ENCODE measurements around the gene ATF4. TPM values are rescaled to one million over a fixed set of nuclear protein-coding genes. Genes with fewer than 3 reads are reported as not detected.

Gene ATF4
- total RNA-seq, 1 experiment from 2014 or later: 608 TPM

DNA sequence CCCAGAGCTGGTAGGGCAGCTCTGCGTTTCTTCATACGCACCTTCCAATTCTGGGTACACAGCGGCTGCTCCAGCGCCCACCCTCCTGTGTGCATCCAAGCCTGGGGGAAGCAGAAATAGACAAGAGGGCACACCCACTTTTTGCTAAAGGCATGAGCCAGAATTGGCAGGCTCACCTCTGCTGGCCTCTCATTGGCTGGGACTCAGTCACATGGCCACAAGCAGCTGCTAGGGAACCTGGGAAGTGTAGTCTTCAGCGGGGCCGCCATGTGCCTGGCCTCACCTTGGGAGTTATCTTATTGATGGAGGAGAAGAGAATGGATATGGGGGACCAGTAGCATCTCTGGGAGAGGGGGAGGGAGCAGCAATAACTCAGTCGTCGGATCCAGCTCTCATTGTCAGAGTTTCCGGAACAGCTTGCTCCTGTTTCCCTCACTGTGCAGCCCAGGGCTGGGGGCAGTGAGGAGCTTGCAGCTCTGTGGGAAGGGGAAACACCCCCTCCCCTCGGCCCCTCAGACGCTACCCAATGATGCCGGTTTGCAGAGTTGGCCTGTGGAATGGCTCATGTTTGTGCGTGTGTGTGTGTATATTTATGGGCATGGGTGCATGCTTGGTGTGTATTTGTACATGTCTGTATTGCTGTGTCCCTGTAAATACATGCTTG lies 30.1 kb upstream of the ATF4 start:
- H3K9me2 ChIP-seq (ENCODE audit: insufficient read depth): no peaks in the 10 kb centered on the region
- H3K9ac ChIP-seq (ENCODE audit: low read length): no peak overlapping the region
- ChIA-PET POLR2A (interaction anchor here (0.5 to 1.6 kb wide), 4 partner anchors 12 to 471 kb away, joined by 3 to 11 read pairs (median 4); partner anchors contain the start of genes ATF4, MIEF1 and RPL3), CTCF (interaction anchor here (0.8 to 9.0 kb wide), 3 partner anchors 36 to 546 kb away, joined by 3 to 86 read pairs (median 3); no protein-coding TSS in a partner anchor), RAD21 (ENCODE audit: low non-redundant PET in 1 of 2, low total read pairs in 2 of 2, uncharacterized antibody in 2 of 2, unreplicated experiment in 2 of 2) (no interaction called here)
- ATAC-seq (peak; percentile 98), DNase-seq (ENCODE audit: low read depth, low spot score) (peak; percentile 79)
- intact Hi-C loops (cut with micrococcal nuclease): no loop called here
- H3K9me3 ChIP-seq (ENCODE audit: control insufficient read depth in 1 of 2, insufficient read depth in 1 of 2, low read depth in 1 of 2, low read length in 2 of 2): no peaks in the 10 kb centered on the region
- TF ChIP-seq YY1 (IDR thresholded peaks at IDR 0.05; ENCODE audit: extremely low read depth, insufficient replicate concordance, low read depth, low read length) (peak; percentile 94), SP1 (IDR thresholded peaks at IDR 0.05; ENCODE audit: low read depth) (peak; percentile 72), SRF (IDR thresholded peaks at IDR 0.05; ENCODE audit: low read depth) (peak; percentile 72), ZFX (IDR thresholded peaks at IDR 0.05) (no peak), POLR2A (IDR thresholded peaks at IDR 0.05; ENCODE audit: borderline replicate concordance, extremely low read depth, insufficient read depth, insufficient read length) (no peak)
- TF ChIP-seq, protein P1, sequence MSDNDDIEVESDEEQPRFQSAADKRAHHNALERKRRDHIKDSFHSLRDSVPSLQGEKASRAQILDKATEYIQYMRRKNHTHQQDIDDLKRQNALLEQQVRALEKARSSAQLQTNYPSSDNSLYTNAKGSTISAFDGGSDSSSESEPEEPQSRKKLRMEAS (IDR thresholded peaks at IDR 0.05): peak; percentile 79
- TF ChIP-seq, protein P2, sequence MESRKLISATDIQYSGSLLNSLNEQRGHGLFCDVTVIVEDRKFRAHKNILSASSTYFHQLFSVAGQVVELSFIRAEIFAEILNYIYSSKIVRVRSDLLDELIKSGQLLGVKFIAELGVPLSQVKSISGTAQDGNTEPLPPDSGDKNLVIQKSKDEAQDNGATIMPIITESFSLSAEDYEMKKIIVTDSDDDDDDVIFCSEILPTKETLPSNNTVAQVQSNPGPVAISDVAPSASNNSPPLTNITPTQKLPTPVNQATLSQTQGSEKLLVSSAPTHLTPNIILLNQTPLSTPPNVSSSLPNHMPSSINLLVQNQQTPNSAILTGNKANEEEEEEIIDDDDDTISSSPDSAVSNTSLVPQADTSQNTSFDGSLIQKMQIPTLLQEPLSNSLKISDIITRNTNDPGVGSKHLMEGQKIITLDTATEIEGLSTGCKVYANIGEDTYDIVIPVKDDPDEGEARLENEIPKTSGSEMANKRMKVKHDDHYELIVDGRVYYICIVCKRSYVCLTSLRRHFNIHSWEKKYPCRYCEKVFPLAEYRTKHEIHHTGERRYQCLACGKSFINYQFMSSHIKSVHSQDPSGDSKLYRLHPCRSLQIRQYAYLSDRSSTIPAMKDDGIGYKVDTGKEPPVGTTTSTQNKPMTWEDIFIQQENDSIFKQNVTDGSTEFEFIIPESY (IDR thresholded peaks at IDR 0.05; ENCODE audit: extremely low read depth, insufficient replicate concordance, low read length): no peak
- H3K4me2 ChIP-seq (ENCODE audit: low read length): peak overlapping the region; percentile 43
- no peak overlapping the region for H2AFZ ChIP-seq (ENCODE audit: low read depth, low read length, poor library complexity, severe bottlenecking)
- H3K27ac ChIP-seq (ENCODE audit: low read depth, low read length): no peak overlapping the region; the same call in 1 of the 2 replicates
- no peaks in the 10 kb centered on the region for H3K79me2 ChIP-seq (ENCODE audit: insufficient read depth, low read length)
- no TSS peak for BruUV-seq (replicated peaks)
- H4K20me1 ChIP-seq (ENCODE audit: insufficient read depth): no peaks in the 10 kb centered on the region
- no peaks in the 10 kb centered on the region for H3K36me3 ChIP-seq (ENCODE audit: control insufficient read depth in 1 of 2, insufficient read depth in 2 of 2, low read length in 2 of 2)
- H3K4me1 ChIP-seq (ENCODE audit: control insufficient read depth in 1 of 2, insufficient read depth in 2 of 2, low read length in 2 of 2): peaks cover 0 to 16% of the 10 kb centered on the region in 2 experiments; a peak in 3 of 4 replicates
- H3K4me3 ChIP-seq (replicated peaks in 1 of 2; ENCODE audit: low read depth in 1 of 2, low read length in 2 of 2): no peak overlapping the region
- H3K27me3 ChIP-seq (ENCODE audit: insufficient read depth, low read length): no peaks in the 10 kb centered on the region
